ENCODE data around the gene CACNG7. TPM values are rescaled to one million over a fixed set of nuclear protein-coding genes. Genes with fewer than 3 reads are reported as not detected.

CACNG7 gene
- total RNA-seq, 4 donors from 2014 or later, result 1.0 TPM; not detected in 3

GRCh38 chr19:53898166-53898565 is 10.9 kb upstream of the CACNG7 start:
- TF ChIP-seq POLR2A (IDR thresholded peaks at IDR 0.05) (no peak), CTCF (IDR thresholded peaks at IDR 0.05) (no peak)
- intact Hi-C loops (cut with DNase I; ENCODE audit: low total_unique reads), result no loop called here

GRCh38 chr19:53898636-53899341 is 10.3 kb upstream of the CACNG7 start:
- no peak overlapping the region for H3K27ac ChIP-seq
- H3K9me3 ChIP-seq, result no peaks in the 10 kb centered on the region
- no peaks in the 10 kb centered on the region for H3K27me3 ChIP-seq
- H3K4me3 ChIP-seq, result no peak overlapping the region
- intact Hi-C loops (cut with DNase I; ENCODE audit: low total_unique reads), result no loop called here
- TF ChIP-seq POLR2A (IDR thresholded peaks at IDR 0.05) (no peak), CTCF (IDR thresholded peaks at IDR 0.05) (no peak)
- no peaks in the 10 kb centered on the region for H3K4me1 ChIP-seq
- H3K36me3 ChIP-seq, result no peaks in the 10 kb centered on the region
- no peak for DNase-seq

More at GRCh38 chr19:53898166-53898565, 10.9 kb upstream of the CACNG7 start:
- no peaks in the 10 kb centered on the region for H3K4me1 ChIP-seq
- no peaks in the 10 kb centered on the region for H3K9me3 ChIP-seq
- no peak for DNase-seq
- H3K27me3 ChIP-seq, result no peaks in the 10 kb centered on the region
- H3K4me3 ChIP-seq, result no peak overlapping the region
- no peak overlapping the region for H3K27ac ChIP-seq
- H3K36me3 ChIP-seq, result no peaks in the 10 kb centered on the region

- Histone ChIP-seq H3K9me3 (no peaks in the 10 kb centered on the region), H3K4me3 (no peak overlapping the region), H3K27ac (no peak overlapping the region), H3K27me3 (no peaks in the 10 kb centered on the region), H3K4me1 (no peaks in the 10 kb centered on the region), H3K36me3 (no peaks in the 10 kb centered on the region)
- no peak for DNase-seq
- no peak for TF ChIP-seq POLR2A (IDR thresholded peaks at IDR 0.05)
- no peak for TF ChIP-seq CTCF (IDR thresholded peaks at IDR 0.05)
- intact Hi-C loops (cut with DNase I; ENCODE audit: low total_unique reads), result no loop called here
These were observed 8.8 kb upstream of the CACNG7 start for GRCh38 chr19:53900191-53900860.

- Histone ChIP-seq H3K27ac (no peak overlapping the region), H3K36me3 (no peaks in the 10 kb centered on the region), H3K4me1 (peaks cover 0 to 5% of the 10 kb centered on the region in 2 donors), H3K27me3 (peaks cover 9 to 17% of the 10 kb centered on the region in 2 donors), H3K4me3 (no peak overlapping the region), H3K9me3 (no peaks in the 10 kb centered on the region)
- no peak for DNase-seq
- intact Hi-C loops (cut with DNase I; ENCODE audit: low total_unique reads), result no loop called here
- TF ChIP-seq POLR2A (IDR thresholded peaks at IDR 0.05) (no peak), CTCF (IDR thresholded peaks at IDR 0.05) (no peak)
These were observed 5.9 kb upstream of the CACNG7 start for GRCh38 chr19:53903055-53903680.

- peaks cover 15 to 31% of the 10 kb centered on the region in 2 donors for H3K27me3 ChIP-seq
- intact Hi-C loops (cut with DNase I; ENCODE audit: low total_unique reads), result no loop called here
- no peaks in the 10 kb centered on the region for H3K9me3 ChIP-seq
- TF ChIP-seq CTCF (IDR thresholded peaks at IDR 0.05) (no peak), POLR2A (IDR thresholded peaks at IDR 0.05) (no peak)
- DNase-seq, result no peak
- H3K36me3 ChIP-seq, result no peaks in the 10 kb centered on the region
- H3K4me3 ChIP-seq, result no peak overlapping the region
- H3K27ac ChIP-seq, result no peak overlapping the region
- H3K4me1 ChIP-seq, result peaks cover 0 to 5% of the 10 kb centered on the region in 2 donors
These were observed 4.2 kb upstream of the CACNG7 start for GRCh38 chr19:53904909-53905308.
